ENCODE results near the gene NOG. TPM values are rescaled to one million over a fixed set of nuclear protein-coding genes. Genes with fewer than 3 reads are reported as not detected.

NOG gene
- total and polyA plus RNA-seq, 4 donors, result 0.56 to 2.7 (median 1.5) TPM

- ATAC-seq (ENCODE audit: insufficient read depth, low FRiP score) (no peak), DNase-seq (peak in 1 of 3 donors; percentile 26)
- no peak overlapping the region for H3K4me3 ChIP-seq
- no peak for TF ChIP-seq CTCF (IDR thresholded peaks at IDR 0.05; ENCODE audit: control extremely low read depth, extremely low read depth)
- no peaks in the 10 kb centered on the region for H3K4me1 ChIP-seq (ENCODE audit: control insufficient read depth in 5 of 5, insufficient read depth in 5 of 5, low read length in 5 of 5)
- H3K36me3 ChIP-seq (ENCODE audit: control insufficient read depth in 4 of 4, insufficient read depth in 4 of 4, low read length in 4 of 4), result no peaks in the 10 kb centered on the region
- WGBS, 2 donors, result 75 to 90% methylated on average over 4 of the region's 4 CpGs
- H3K27me3 ChIP-seq (ENCODE audit: control insufficient read depth in 3 of 3, insufficient read depth in 3 of 3, low read length in 2 of 3), result peaks cover 0 to 4% (median 3%) of the 10 kb centered on the region in 3 donors
- H3K9ac ChIP-seq (ENCODE audit: insufficient read depth in 1 of 2, low read length in 2 of 2), result no peak overlapping the region
- H3K9me3 ChIP-seq (ENCODE audit: control insufficient read depth in 4 of 4, insufficient read depth in 3 of 4, low read length in 3 of 4), result peaks cover 0 to 2% (median 0%) of the 10 kb centered on the region in 4 donors
- no peak overlapping the region for H3K27ac ChIP-seq (ENCODE audit: low read depth in 1 of 2, low read length in 1 of 2)
Measured at GRCh38 chr17:56640116-56640515, 46.6 kb downstream of the NOG start.

DNA sequence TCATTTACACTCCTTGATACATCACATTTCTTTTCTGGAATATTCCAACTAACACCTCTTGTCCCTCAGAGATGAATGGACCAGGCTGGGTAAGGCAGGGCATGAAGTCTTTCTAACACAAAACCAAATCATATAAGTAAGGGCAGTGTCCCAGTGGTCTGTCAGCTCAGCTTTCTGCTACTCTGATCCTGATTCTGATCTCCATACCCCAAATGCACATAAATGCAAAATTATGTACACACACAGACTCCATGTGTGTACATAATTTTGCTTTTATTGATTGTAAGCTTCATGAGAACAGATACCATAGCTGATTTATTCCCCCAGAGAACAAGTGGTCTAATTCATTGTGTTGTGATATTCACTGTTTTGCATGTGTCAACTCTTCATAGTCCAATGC is 47.9 kb downstream of the NOG start:
- Histone ChIP-seq H3K4me1 (ENCODE audit: control insufficient read depth in 5 of 5, insufficient read depth in 5 of 5, low read length in 5 of 5) (no peaks in the 10 kb centered on the region), H3K9me3 (ENCODE audit: control insufficient read depth in 4 of 4, insufficient read depth in 3 of 4, low read length in 3 of 4) (peaks cover 0 to 2% (median 0%) of the 10 kb centered on the region in 4 donors), H3K9ac (ENCODE audit: insufficient read depth in 1 of 2, low read length in 2 of 2) (no peak overlapping the region), H3K27ac (ENCODE audit: low read depth in 1 of 2, low read length in 1 of 2) (no peak overlapping the region), H3K36me3 (ENCODE audit: control insufficient read depth in 4 of 4, insufficient read depth in 4 of 4, low read length in 4 of 4) (no peaks in the 10 kb centered on the region), H3K4me3 (no peak overlapping the region), H3K27me3 (ENCODE audit: control insufficient read depth in 3 of 3, insufficient read depth in 3 of 3, low read length in 2 of 3) (peaks cover 0 to 4% (median 3%) of the 10 kb centered on the region in 3 donors)
- no peak for ATAC-seq (ENCODE audit: insufficient read depth, low FRiP score)
- no peak for DNase-seq
- TF ChIP-seq CTCF (IDR thresholded peaks at IDR 0.05; ENCODE audit: control extremely low read depth, extremely low read depth), result no peak

GRCh38 chr17:56641894-56642293 is 48.4 kb downstream of the NOG start:
- H3K4me3 ChIP-seq, result no peak overlapping the region
- no peaks in the 10 kb centered on the region for H3K36me3 ChIP-seq (ENCODE audit: control insufficient read depth in 4 of 4, insufficient read depth in 4 of 4, low read length in 4 of 4)
- no peak for DNase-seq
- H3K9me3 ChIP-seq (ENCODE audit: control insufficient read depth in 4 of 4, insufficient read depth in 3 of 4, low read length in 3 of 4), result peaks cover 0 to 2% (median 0%) of the 10 kb centered on the region in 4 donors
- no peak overlapping the region for H3K9ac ChIP-seq (ENCODE audit: insufficient read depth in 1 of 2, low read length in 2 of 2)
- peaks cover 0 to 3% (median 2%) of the 10 kb centered on the region in 3 donors for H3K27me3 ChIP-seq (ENCODE audit: control insufficient read depth in 3 of 3, insufficient read depth in 3 of 3, low read length in 2 of 3)
- 55 to 56% methylated on average over 2 of the region's 2 CpGs for WGBS, 2 donors
- no peak for ATAC-seq (ENCODE audit: insufficient read depth, low FRiP score)
- no peaks in the 10 kb centered on the region for H3K4me1 ChIP-seq (ENCODE audit: control insufficient read depth in 5 of 5, insufficient read depth in 5 of 5, low read length in 5 of 5)
- TF ChIP-seq CTCF (IDR thresholded peaks at IDR 0.05; ENCODE audit: control extremely low read depth, extremely low read depth), result no peak
- no peak overlapping the region for H3K27ac ChIP-seq (ENCODE audit: low read depth in 1 of 2, low read length in 1 of 2)

GRCh38 chr17:56642424-56642823 is 48.9 kb downstream of the NOG start:
- DNase-seq, result no peak
- H3K27me3 ChIP-seq (ENCODE audit: control insufficient read depth in 3 of 3, insufficient read depth in 3 of 3, low read length in 2 of 3), result peaks cover 0 to 2% (median 0%) of the 10 kb centered on the region in 3 donors
- no peak for TF ChIP-seq CTCF (IDR thresholded peaks at IDR 0.05; ENCODE audit: control extremely low read depth, extremely low read depth)
- no peaks in the 10 kb centered on the region for H3K4me1 ChIP-seq (ENCODE audit: control insufficient read depth in 5 of 5, insufficient read depth in 5 of 5, low read length in 5 of 5)
- H3K9me3 ChIP-seq (ENCODE audit: control insufficient read depth in 4 of 4, insufficient read depth in 3 of 4, low read length in 3 of 4), result peaks cover 0 to 2% (median 0%) of the 10 kb centered on the region in 4 donors
- WGBS, 2 donors, result 71 to 74% methylated on average over 3 of the region's 3 CpGs
- ATAC-seq (ENCODE audit: insufficient read depth, low FRiP score), result no peak
- no peak overlapping the region for H3K27ac ChIP-seq (ENCODE audit: low read depth in 1 of 2, low read length in 1 of 2)
- H3K4me3 ChIP-seq, result no peak overlapping the region
- H3K9ac ChIP-seq (ENCODE audit: insufficient read depth in 1 of 2, low read length in 2 of 2), result no peak overlapping the region
- H3K36me3 ChIP-seq (ENCODE audit: control insufficient read depth in 4 of 4, insufficient read depth in 4 of 4, low read length in 4 of 4), result no peaks in the 10 kb centered on the region

Data from lung (tissue), 12 donors.